K562 (cell line): ENCODE results near the gene GOLGA5. TPM values are rescaled to one million over a fixed set of nuclear protein-coding genes. Genes with fewer than 3 reads are reported as not detected.

Experiments
- ATAC-seq: fragments of 200-7000 bp; cut with Tn5 transposase; 3 replicates; pipeline ENCODE4 v1.9.1; 2020; ENCODE audit warnings: moderate library complexity
- BruUV-seq: library from RNA; stranded (reverse); fragments of 400-500 nt; replicated peaks from 2 replicates; lab custom pipeline; 2021; lab: Mats Ljungman, UMichigan
- CTCF ChIA-PET: fragments of 300-600 bp; formaldehyde crosslinking; extraction: SDS; loops from one replicate; lab custom pipeline; 2021; ENCODE audit warnings: low intra/inter-chr PET ratio; lab: Yijun Ruan, JAX
- POLR2A ChIA-PET: fragments of 300-600, 350-650 bp; sonication (Branson Sonifier 250); formaldehyde crosslinking; extraction: SDS; loops from one replicate; lab custom pipeline; 2021; ENCODE audit warnings: antibody characterized with exemption, inconsistent platforms; lab: Yijun Ruan, JAX
- DNase-seq, 4 experiments: peaks; one replicate each; pipeline versions ENCODE4 v3.0.0 to v3.0.0-alpha.2; 2011 to 2018; ENCODE audit warnings: low spot score in 3 of 4, mixed read lengths in 3 of 4; ENCODE audit errors: extremely low read depth in 1 of 4
- FAIRE-seq: peaks from 2 replicates; lab custom pipeline; 2011; peaks lifted over from hg19 to GRCh38; lab: Jason Lieb, UNC
- H2AFZ ChIP-seq: 2 replicates; pipeline ENCODE4 v1.6.0; 2011; ENCODE audit warnings: low read depth, low read length, control low read depth, inconsistent platforms
- H3K27ac ChIP-seq: fragments of 200-600 bp; 3 replicates; pipeline ENCODE4 v1.8.0; 2011; ENCODE audit warnings: low read depth, mild to moderate bottlenecking, control low read depth, inconsistent platforms, low read length, moderate library complexity, mixed read lengths; ENCODE audit errors: extremely low read depth
- H3K27me3 ChIP-seq, 2 experiments: fragments of 300-600 bp in 1 of 2; 2 replicates in 1 of 2; 3 replicates in 1 of 2; pipeline versions ENCODE4 v1.6.0 to v1.8.0; 2011; ENCODE audit warnings: inconsistent platforms in 2 of 2, low read length in 2 of 2, mild to moderate bottlenecking in 1 of 2, mixed read lengths in 1 of 2, moderate library complexity in 1 of 2; ENCODE audit not compliant: control insufficient read depth in 2 of 2, insufficient read depth in 2 of 2
- H3K36me3 ChIP-seq: fragments of 300-600 bp; 3 replicates; pipeline ENCODE4 v1.8.0; 2011; ENCODE audit warnings: mild to moderate bottlenecking, low read length, inconsistent platforms; ENCODE audit not compliant: control insufficient read depth, insufficient read depth
- H3K4me1 ChIP-seq, 2 experiments: fragments of 200-600 bp in 1 of 2; replicated peaks in 1 of 2; 2 replicates in 1 of 2; 3 replicates in 1 of 2; pipeline versions ENCODE4 v1.5.1 to v1.8.0; 2011; ENCODE audit warnings: inconsistent platforms in 2 of 2, low read length in 2 of 2, mild to moderate bottlenecking in 1 of 2, mixed read lengths in 1 of 2, moderate library complexity in 1 of 2; ENCODE audit not compliant: control insufficient read depth in 2 of 2, insufficient read depth in 2 of 2
- H3K4me2 ChIP-seq: 2 replicates; pipeline ENCODE4 v1.6.1; 2011; ENCODE audit warnings: low read length, control low read depth, inconsistent platforms, mixed read lengths; ENCODE audit not compliant: insufficient read depth
- H3K4me3 ChIP-seq: fragments of 200-600 bp; sonication (generic), shearing (Covaris generic); 2 replicates; pipeline ENCODE4 v1.5.1; 2016; ENCODE audit warnings: control low read depth, inconsistent platforms
- H3K79me2 ChIP-seq: fragments of 200-600 bp; 3 replicates; pipeline ENCODE4 v1.8.0; 2011; ENCODE audit warnings: low read length, inconsistent platforms; ENCODE audit not compliant: control insufficient read depth, insufficient read depth
- H3K9ac ChIP-seq, 2 experiments: 2 replicates each; pipeline versions ENCODE4 v1.6.0 to v1.6.1; 2011; ENCODE audit warnings: low read depth in 2 of 2, low read length in 2 of 2, control low read depth in 1 of 2, inconsistent platforms in 1 of 2, mild to moderate bottlenecking in 1 of 2, mixed read lengths in 1 of 2; ENCODE audit not compliant: insufficient read depth in 1 of 2
- H3K9me1 ChIP-seq: one replicate; pipeline ENCODE4 v1.6.0; 2011; ENCODE audit warnings: inconsistent platforms, mild to moderate bottlenecking, low read length, moderate library complexity; ENCODE audit not compliant: control insufficient read depth, insufficient read depth
- H3K9me3 ChIP-seq: replicated peaks from 2 replicates; pipeline ENCODE4 v1.5.1; 2011; ENCODE audit warnings: low read depth, low read length, inconsistent platforms; ENCODE audit not compliant: control insufficient read depth, insufficient read depth
- H4K20me1 ChIP-seq: replicated peaks from 2 replicates; pipeline ENCODE4 v1.6.1; 2011; ENCODE audit warnings: low read length, inconsistent platforms, mixed read lengths; ENCODE audit not compliant: control insufficient read depth, insufficient read depth
- BACH1 ChIP-seq: fragments of 200-800 bp; sonication (Bioruptor generic); IDR thresholded peaks from 2 replicates; pipeline ENCODE4 v1.6.1; 2016; ENCODE audit warnings: missing genetic modification characterization, missing compliant biosample characterization
- C11orf30 ChIP-seq: fragments of 450-650 bp; IDR thresholded peaks from 2 replicates; pipeline ENCODE4 v1.6.1; 2016; ENCODE audit warnings: low read depth, mild to moderate bottlenecking
- IRF9 ChIP-seq: fragments of 450-650 bp; IDR thresholded peaks from 2 replicates; pipeline ENCODE4 v1.6.1; 2016; ENCODE audit warnings: missing biosample characterization, missing genetic modification characterization
- PYGO2 ChIP-seq: fragments of 450-650 bp; IDR thresholded peaks from 2 replicates; pipeline ENCODE4 v1.6.1; 2016; ENCODE audit warnings: mild to moderate bottlenecking, missing genetic modification characterization, moderate library complexity, missing compliant biosample characterization
- ZBED1 ChIP-seq: IDR thresholded peaks from 2 replicates; pipeline ENCODE4 v1.6.1; 2014
- ZBTB33 ChIP-seq: sonication (generic); formaldehyde crosslinking; IDR thresholded peaks from 2 replicates; pipeline ENCODE4 v1.8.1; 2023; ENCODE audit warnings: mild to moderate bottlenecking, missing genetic modification reagents
- ZFP1 ChIP-seq: fragments of 450-650 bp; formaldehyde crosslinking; IDR thresholded peaks from 2 replicates; pipeline ENCODE4 v1.4.0; 2020; ENCODE audit warnings: mild to moderate bottlenecking, mixed read lengths
- ZFP36 ChIP-seq: fragments of 150-350 bp; IDR thresholded peaks from 2 replicates; pipeline ENCODE4 v1.6.1; 2018; ENCODE audit warnings: low read length, low read depth; ENCODE audit not compliant: partially characterized antibody
- ZFP91 ChIP-seq: sonication (generic); formaldehyde crosslinking; IDR thresholded peaks from 2 replicates; pipeline ENCODE4 v1.8.0; 2022; ENCODE audit warnings: mild to moderate bottlenecking, missing genetic modification reagents
- WGBS: fragments of 100-300 bp; shearing (Covaris generic); methylation state at CpG from one replicate; pipeline ENCODE4 v1.1.6; 2016; ENCODE audit warnings: low coverage, mixed read lengths; ENCODE audit not compliant: insufficient coverage; ENCODE audit errors: missing lambda C conversion rate; 5-methylcytosine and 5-hydroxymethylcytosine counted together
- in situ Hi-C: fragments of 300-500 bp; cut with MboI; formaldehyde crosslinking; loops from 4 replicates; pipeline ENCODE4 v1.15.0; 2018; ENCODE audit warnings: inconsistent platforms, mixed read lengths
- intact Hi-C: fragments of 100-400 bp; cut with micrococcal nuclease; formaldehyde crosslinking; loops from 2 replicates; pipeline ENCODE4 v1.14.2; 2022
- polyA plus RNA-seq, 8 experiments: library from polyadenylated mRNA; depleted of rRNA in 4 of 8; stranded (reverse) in 5 of 8; unstranded in 3 of 8; fragments of >200 nt; fragmentation: Nextera tagmentation in 2 of 8; fragmentation: Illumina TruSeq in 1 of 8; extraction: Ambion mirVana in 2 of 8; extraction: Trizol in 1 of 8; gene quantifications; 2 replicates each; pipeline versions ENCODE4 v1.2.1 to v1.2.3, GENCODE V29; 2011 to 2014; ENCODE audit warnings: inconsistent platforms in 1 of 8, missing spikeins in 1 of 8
- total RNA-seq, 7 experiments: library from RNA; depleted of rRNA in 6 of 7; stranded (reverse); fragments of >200 nt in 6 of 7; fragmentation: Illumina TruSeq in 2 of 7; extraction: Trizol in 2 of 7; gene quantifications; 2 replicates each; pipeline versions ENCODE4 v1.2.1 to v1.2.3, GENCODE V29; 2011 to 2021; ENCODE audit warnings: low replicate concordance in 1 of 7
- TF ChIP-seq, protein P1 (sequence below), 2 experiments: fragments of 250-450 bp in 1 of 2; fragments of 450-650 bp in 1 of 2; sonication (Bioruptor Pico) in 1 of 2; IDR thresholded peaks; 2 replicates each; pipeline versions ENCODE4 v1.6.1 to v1.8.0; 2016 to 2021; ENCODE audit warnings: mild to moderate bottlenecking in 2 of 2, moderate library complexity in 2 of 2, missing compliant biosample characterization in 1 of 2, missing genetic modification characterization in 1 of 2
- TF ChIP-seq, protein P2 (sequence below): fragments of 450-650 bp; IDR thresholded peaks from 2 replicates; pipeline ENCODE4 v1.6.1; 2016; ENCODE audit warnings: antibody characterized with exemption

The GOLGA5 gene
- total and polyA plus RNA-seq, 9 of the 15 experiments (the other 6 are each of a cell fraction or from before 2014, with no cell fraction given), result 5.7 to 19.6 (median 12.7) TPM

- Histone ChIP-seq H3K4me2 (no peak overlapping the region), H3K36me3 (peaks cover 8% of the 10 kb centered on the region; the same call in 1 of the 3 replicates), H3K9me1 (no peaks in the 10 kb centered on the region), H3K27me3 (no peaks in the 10 kb centered on the region), H3K9me3 (no peaks in the 10 kb centered on the region), H3K4me1 (peaks cover 0 to 5% of the 10 kb centered on the region in 2 experiments; a peak in 4 of 5 replicates), H3K79me2 (no peaks in the 10 kb centered on the region), H2AFZ (no peak overlapping the region), H3K9ac (no peak overlapping the region), H4K20me1 (no peaks in the 10 kb centered on the region), H3K27ac (no peak overlapping the region), H3K4me3 (no peak overlapping the region)
- ChIA-PET POLR2A (no interaction called here), CTCF (no interaction called here)
- FAIRE-seq, result no peak
- intact Hi-C loops (no loop called here), in situ Hi-C loops (no loop called here)
- no peak for DNase-seq
- ATAC-seq, result no peak
- WGBS, result 54% methylated on average over 4 of the region's 4 CpGs
- TF ChIP-seq, protein P1, sequence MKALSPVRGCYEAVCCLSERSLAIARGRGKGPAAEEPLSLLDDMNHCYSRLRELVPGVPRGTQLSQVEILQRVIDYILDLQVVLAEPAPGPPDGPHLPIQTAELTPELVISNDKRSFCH (CRISPR knock-in tag; IDR thresholded peaks at IDR 0.05), result no peak
- TF ChIP-seq, protein P1 (tag; IDR thresholded peaks at IDR 0.05), result no peak
- TF ChIP-seq ZFP1 (CRISPR knock-in tag), result no peak
- TF ChIP-seq BACH1 (tag), result no peak
- TF ChIP-seq PYGO2 (tag), result no peak
- TF ChIP-seq C11orf30, result no peak
- TF ChIP-seq, protein P2, sequence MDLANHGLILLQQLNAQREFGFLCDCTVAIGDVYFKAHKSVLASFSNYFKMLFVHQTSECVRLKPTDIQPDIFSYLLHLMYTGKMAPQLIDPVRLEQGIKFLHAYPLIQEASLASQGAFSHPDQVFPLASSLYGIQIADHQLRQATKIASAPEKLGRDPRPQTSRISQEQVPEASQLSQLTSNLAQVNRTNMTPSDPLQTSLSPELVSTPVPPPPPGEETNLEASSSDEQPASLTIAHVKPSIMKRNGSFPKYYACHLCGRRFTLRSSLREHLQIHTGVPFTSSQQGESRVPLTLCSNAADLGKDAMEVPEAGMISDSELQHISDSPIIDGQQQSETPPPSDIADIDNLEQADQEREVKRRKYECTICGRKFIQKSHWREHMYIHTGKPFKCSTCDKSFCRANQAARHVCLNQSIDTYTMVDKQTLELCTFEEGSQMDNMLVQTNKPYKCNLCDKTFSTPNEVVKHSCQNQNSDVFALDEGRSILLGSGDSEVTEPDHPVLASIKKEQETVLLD, result no peak
- no peak for TF ChIP-seq IRF9
- TF ChIP-seq ZBED1, result no peak
- TF ChIP-seq ZFP36, result no peak
- no peak for TF ChIP-seq ZBTB33 (CRISPR knock-in tag)
- TF ChIP-seq ZFP91, result no peak
- no TSS peak for BruUV-seq
These were observed 50.1 kb downstream of the GOLGA5 start for GRCh38 chr14:92844204-92844603.
